Gastroesophageal sphincter (tissue), 3 donors: ENCODE measurements around the gene EEF1A2.

ENCODE experiments used
- CTCF ChIP-seq, 4 experiments: fragments of 200-600 bp in 2 of 4; fragments of 450-650 bp in 2 of 4; sonication (generic) in 1 of 4; IDR thresholded peaks; one replicate each; pipeline ENCODE4 v1.5.1; 2017 to 2019; ENCODE audit warnings: antibody characterized with exemption in 4 of 4, mild to moderate bottlenecking in 2 of 4, moderate library complexity in 2 of 4
- EP300 ChIP-seq: sonication (generic); formaldehyde crosslinking; IDR thresholded peaks from one replicate; pipeline ENCODE4 v1.6.1; 2017; ENCODE audit warnings: antibody characterized with exemption, mild to moderate bottlenecking

GRCh38 chr20:63498960-63499337, at the start of gene EEF1A2:
- peak in 2 of 4 experiments; percentile 19 to 34 for TF ChIP-seq CTCF (IDR thresholded peaks at IDR 0.05)
- TF ChIP-seq EP300 = no peak
